CMK (cell line): ENCODE data around the gene CDH4.

Experiments used
- DNase-seq: peaks from one replicate; pipeline ENCODE4 v3.0.0-alpha.2; 2010; ENCODE audit warnings: low read depth

The CDH4 gene

DNA sequence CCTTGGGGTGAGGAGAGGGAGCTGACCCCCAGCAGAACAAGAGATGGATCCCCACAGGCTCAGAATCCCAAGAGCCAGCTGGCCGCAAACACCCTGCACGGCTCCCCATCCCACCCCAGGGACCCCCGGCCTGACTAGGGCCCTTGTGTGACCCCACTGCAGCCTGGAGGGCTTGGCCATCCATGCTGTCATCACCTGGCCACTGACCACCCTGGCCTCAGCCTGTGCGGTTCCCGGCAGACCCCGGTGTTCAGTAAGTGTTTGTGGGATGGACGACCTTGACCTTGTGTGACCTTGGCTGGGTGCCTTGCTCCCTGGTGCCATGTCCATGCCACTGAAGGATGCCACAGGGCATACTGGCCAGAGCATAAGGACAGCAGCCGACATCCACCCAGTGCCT lies 485.3 kb downstream of the CDH4 start:
- no peak for DNase-seq

DNA sequence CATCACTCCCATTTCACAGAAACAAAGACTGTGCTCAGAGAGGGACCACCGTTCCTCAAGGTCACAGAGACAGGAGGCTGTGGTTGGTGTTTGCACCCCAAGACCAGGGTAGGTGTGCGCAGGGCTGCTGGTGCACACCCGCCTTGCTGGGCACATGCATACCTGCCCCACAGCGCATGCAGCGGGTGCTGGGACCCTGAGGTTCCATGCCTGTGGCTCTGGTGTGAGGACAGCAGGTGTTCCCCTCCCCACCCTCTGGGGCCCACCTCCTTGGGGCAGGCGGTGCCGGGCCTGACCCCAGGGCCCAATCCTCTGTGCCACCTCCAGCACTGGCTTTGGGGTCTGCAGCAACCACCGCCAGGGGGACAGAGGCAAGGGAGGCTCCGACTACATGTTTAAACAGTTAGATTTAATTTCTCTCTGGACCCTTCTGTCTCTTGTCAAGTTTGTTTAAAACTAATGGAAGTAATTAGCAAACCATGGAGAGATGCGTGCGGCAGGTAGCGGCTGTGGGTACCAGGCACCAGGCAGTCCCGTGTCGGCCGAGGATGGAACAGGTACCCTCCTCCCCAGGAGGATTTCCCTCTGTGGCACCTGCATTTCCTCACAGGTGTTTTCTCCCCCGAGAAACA lies 485.9 kb downstream of the CDH4 start:
- no peak for DNase-seq

DNA sequence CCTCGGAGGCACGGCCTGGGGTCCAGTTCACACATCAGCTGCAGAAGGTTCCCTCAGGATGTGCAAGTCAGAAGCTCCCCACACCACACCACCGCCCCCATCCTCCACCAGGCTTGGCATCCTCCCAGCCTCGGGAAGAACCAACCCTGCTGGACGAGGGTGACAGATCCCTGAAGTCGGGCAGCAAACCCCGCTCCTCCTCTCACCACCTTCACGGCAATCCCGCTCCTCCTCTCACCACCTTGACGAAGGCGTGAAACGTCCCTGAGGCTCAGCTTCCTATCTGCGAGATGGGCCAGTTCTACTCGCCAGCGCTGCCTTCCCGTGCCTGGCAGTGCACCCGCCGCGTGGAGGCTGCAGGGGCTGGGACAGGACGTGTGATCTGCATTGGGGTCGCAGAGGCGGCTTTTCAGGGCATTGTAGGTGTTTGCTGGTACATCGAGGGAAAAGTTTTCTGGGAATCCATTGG lies 486.6 kb downstream of the CDH4 start:
- DNase-seq = no peak

DNA sequence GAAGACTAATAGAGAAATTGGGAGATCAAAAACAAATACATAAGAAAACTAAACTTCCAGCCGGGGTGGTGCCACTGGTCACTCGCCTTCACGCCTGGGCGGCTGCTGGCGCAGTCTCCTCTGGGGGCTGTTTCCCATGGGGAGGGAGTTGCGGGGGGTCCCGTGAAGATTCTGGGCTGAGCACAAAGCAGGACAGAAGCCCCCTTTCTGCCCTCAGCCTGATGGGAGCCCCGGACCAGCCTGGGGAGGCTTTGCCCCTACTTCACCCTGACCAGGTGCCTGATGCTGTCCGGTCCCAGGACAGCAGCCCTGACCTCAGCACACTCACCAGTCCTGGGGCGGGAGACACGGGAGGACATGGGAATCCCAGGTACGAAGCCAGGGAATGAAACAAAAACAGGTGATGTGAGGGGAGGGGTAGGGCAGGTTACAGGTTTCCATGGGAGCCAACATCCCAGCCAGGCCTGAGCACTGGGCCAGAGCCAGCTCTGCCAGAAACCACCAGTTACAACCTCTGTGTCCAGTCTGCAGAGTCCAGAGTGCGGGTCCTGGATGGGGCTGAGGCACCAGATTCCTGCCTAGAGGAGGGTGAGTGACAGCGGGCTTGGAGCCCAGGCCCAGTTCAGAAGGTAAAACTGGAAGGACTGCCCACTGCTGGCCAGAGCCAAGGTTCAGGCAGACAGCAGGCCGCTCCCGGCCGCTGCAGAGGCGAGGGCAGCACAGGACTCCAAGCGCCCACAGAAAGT lies 487.2 kb downstream of the CDH4 start:
- no peak for DNase-seq

DNA sequence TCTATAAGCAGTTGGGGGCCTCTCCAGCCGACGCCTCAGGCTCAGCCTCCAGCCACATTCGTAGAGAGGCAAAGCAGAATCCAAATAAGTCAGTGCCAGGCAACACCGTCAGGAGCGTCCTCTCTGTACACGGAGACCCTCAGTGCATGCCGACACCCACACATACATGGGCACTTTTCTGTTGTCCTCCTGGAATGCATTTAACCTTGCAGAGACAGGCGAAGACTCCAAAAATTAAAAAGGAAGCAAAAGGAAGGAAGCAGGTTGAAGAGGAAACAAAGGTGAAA lies 487.7 kb downstream of the CDH4 start:
- DNase-seq = no peak

DNA sequence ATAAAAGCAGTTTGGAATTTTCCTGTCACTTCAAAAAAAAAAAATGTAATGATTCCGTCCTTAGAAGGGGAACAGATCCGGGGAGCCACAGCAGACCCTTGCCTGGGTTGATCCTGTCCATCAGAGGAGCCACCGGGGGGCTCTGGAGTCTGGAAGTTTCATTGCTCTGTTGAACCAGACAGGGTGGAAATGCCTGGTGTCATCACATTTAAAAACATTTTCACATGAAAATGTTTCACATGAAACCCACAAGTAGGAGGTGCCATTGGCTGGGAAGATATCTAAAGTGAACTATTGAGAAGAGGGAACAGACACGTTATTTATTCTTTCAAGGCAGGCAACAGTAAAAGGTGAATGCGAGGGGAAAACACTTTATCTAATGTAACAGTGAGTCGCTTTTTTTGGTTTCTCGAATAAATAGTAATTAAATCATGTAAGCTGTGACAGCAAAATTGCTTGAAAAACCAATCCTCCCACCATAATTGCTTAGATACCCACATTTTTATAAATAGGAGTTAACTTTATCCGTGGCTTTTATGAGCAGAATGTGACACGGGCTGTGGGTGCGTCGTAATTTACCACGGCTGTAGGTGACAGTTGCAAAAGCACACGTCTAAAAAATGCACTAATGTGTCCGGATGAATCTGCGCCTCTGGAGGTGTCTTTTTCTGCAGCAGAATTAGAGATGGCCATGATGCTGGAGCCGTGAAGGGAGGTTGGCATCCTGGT lies 490.2 kb downstream of the CDH4 start:
- no peak for DNase-seq

DNA sequence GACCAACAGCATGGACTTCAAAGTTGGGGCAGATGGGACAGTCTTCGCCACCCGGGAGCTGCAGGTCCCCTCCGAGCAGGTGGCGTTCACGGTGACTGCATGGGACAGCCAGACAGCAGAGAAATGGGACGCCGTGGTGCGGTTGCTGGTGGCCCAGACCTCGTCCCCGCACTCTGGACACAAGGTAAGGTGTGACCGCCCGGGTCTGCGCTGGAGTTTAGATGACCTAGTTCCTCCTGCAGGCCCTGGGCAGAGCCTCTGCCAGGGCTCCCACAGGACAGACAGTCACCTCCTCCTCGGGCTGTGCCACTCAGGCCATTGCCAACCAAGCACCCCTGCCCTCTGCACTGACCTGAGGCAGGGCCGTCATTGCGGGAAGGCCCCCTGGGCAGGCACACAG lies 491.5 kb downstream of the CDH4 start:
- no peak for DNase-seq

DNA sequence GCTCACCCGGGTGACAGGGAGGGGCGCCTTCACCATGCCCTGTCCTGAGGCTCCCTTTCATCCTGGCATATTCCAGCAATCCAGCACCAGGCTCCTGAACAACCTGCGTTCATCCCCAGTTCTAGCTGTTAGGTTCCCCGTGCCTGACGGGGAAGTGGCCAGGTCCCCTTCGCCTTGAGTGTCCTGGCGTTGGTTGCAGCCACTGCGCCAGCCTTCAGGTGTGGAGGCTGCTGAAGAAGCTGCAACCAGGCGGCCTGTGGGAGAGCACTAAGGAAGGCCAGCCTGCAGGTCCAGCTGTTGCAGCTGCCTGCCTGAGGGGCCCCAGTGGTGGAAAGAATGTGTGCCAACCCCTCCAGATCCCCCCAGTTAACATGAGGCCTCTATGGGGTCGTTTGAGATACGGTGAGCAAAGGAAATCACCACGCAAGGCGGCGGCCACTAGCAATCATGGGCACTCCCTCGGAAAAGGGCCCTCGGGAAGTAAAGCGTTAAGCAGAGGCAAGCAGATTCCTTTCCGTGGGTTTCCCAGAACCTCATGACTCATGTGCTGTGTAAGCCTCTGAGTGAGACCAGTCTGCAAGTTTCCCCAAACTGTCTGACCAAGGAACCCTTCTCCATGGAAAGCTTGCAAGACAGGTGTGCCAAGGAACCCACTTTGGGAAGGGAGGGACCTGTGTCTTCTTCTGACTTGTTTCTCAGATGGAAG lies 492.8 kb downstream of the CDH4 start:
- DNase-seq = no peak

DNA sequence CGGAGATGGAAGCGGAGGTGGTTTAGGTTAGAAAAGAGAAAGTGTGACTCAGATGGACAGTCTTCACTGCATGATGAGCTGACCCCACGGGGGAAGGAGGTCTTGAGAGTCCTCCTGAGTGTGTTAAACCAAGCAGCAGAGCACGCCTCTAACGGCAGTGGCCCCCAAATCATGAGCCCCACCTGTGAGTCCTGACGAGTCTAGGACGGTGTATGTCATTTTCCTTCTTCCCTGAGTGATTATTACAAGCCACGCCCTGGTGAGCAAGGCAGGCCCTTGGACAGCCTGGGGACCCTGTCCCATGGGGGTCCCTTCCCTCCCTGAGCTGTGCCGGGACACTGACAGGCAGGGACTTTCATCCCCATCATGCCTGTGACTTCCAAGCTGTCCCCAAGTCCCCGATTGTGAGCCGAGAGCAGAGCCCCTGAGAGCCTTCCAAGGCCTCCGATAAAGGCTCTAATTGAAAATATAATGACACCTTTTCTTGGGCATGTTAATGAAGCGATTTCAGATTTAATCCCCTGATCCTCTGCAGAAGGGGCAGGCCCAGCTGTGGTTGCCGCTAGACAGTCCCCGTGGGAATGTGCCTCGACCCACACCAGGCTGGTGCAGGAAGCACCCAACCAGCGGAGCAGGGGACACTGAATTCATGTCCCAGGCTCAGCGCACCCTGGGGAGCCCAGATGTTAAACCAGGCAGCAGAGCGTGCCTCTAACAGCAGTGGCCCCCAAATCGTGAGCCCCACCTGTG lies 493.5 kb downstream of the CDH4 start:
- DNase-seq = no peak

DNA sequence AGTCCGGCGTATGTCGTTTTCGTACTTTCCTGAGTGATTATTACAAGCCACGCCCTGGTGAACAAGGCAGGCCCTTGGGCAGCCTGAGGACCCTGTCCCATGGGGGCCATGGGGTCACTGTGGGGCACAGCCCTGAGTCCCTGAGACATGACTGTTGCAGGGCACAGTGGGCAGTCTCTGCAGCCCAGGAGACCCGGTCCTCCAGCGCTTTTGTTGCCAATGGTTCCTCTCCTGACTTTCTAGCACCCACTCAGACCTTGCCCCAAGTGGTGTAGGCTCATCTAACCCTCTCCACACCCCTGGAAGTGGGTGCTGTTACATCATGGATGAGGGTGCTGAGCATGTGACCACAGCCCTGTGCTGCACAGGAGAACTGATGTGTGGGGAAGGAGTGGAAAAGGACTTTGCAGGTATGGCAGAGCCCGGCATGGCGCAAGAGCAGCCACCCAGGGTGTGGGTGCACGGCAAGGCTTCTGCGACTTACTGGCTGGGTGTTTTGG lies 494.1 kb downstream of the CDH4 start:
- DNase-seq = no peak

DNA sequence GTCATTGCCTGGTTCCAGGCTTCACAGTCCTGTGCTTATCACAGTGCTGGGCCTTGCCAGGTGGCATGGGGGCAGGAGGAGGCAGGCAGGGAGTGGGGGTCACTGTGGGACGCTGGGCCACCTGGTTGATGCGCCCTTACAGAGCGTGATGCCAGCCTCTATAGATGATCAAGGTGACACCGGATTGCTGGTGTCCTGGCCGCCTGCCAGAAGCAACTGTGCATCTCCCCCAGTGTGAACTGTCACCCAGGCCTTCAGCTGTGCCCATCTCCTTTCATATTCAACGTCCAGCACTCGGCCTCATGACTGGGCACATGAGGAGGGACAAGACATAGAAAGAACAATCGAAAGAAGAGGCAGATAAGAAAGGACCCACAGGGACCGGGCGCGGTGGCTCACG lies 494.7 kb downstream of the CDH4 start:
- DNase-seq = no peak

DNA sequence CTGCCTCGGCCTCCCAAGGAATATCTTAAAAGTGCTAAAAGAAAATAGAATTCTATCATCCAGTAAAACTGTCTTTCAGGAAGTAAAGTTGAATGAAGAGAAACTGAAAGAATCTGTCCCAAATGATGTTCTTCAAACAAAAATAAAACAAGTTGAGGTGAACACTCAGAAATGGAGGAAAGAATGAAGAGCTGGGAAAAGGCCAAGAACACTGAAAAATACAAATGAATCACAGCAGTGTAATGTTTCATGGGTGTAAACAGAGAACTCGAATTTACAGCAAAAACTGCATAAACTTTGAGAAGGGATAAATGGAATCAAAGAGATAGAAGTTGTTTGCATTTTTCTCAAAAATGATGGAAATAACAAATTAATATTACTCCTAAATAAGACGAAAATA lies 496.3 kb downstream of the CDH4 start:
- no peak for DNase-seq

DNA sequence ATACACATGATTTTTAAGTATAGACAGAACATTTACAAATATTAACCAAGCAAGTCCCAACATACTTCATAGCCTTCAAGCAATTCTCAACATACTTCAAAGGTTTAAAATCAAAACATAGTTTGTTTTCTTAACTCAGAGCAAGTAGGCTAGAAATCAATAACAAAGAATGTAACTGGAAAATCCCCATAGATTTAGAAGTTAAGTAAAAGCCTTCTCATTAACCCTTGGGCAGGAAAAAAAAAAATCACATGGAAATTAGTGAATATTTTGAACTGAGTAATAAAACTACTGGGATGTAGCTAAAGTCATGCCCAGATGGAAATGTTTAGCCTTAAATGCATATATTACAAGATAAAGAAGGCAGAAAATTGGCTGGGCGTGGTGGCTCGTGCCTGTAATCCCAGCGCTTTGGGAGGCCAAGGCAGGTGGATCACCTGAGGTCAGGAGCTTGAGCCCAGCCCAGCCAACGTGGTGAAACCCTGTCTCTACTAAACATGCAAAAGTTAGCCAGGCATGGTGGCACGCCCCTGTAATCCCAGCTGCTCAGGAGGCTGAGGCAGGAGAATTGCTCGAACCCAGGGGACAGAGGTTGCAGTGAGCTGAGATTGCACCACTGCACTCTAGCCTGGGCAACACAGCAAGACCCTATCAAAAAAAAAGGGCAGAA lies 497.5 kb downstream of the CDH4 start:
- DNase-seq = no peak

DNA sequence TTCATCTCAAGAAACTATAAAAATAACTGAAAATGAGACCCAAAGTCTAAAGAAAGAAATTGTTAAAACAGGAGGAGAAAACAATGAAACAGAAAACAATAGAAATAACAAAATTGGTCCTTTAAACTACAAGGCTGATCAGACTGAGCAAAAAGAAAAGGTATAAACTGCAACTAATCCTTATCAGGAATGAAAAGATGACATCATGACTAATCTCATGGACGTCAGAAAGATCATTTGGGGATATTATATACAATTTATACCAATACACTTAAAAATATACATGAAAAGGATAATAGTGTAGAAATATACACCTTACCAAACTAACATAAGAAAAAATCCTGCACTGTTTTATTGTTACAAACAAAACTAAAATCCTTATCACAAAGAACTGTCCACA lies 498.0 kb downstream of the CDH4 start:
- DNase-seq = no peak

DNA sequence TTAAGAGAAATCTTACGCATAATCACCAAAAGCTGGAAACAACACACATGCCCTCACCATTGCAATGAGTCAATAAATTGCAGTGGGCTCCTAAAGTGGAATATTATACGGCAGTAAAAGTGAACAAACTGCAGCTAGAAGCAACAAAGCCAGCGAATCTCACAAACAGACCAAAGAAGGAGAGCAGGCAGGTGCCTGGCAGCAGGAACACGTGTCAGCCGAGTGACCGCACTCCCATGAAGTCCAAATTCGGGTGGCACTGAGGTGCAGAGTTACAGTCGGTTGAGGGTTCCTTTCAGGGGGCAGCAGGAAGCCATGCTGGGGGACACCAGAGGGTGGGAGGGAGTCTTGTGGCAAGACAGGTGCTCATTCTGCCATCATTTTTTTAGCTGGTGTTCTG lies 500.5 kb downstream of the CDH4 start:
- DNase-seq = no peak

DNA sequence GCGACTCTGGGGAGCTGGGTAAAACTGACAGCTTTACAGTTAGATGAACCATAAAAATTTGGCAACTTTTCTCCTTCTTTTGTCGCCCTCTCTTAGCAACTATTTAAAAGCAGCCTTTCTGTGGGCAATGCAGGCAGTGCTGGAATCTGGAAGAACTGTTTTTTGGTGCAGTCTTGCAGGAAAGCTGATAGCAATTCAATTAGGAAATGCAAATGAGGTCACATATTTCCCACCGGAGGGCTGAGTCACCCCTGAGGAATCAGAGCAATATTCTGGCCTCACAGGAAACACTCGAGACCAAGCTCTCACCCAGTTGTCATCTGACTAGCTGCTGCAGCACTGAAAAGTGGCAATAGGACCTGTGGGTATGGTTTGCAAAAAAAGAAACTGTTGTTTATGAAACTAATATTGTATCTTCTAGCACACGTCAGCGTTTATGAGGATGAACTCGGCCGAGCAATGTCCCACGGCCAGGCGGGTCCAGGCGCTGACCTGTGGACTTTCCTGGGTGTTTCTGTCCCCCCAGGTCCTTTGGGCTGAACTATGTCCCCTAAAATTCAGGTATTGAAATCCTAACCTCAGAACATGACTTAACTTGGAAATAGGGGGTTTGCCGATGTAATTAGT lies 501.4 kb downstream of the CDH4 start:
- no peak for DNase-seq

DNA sequence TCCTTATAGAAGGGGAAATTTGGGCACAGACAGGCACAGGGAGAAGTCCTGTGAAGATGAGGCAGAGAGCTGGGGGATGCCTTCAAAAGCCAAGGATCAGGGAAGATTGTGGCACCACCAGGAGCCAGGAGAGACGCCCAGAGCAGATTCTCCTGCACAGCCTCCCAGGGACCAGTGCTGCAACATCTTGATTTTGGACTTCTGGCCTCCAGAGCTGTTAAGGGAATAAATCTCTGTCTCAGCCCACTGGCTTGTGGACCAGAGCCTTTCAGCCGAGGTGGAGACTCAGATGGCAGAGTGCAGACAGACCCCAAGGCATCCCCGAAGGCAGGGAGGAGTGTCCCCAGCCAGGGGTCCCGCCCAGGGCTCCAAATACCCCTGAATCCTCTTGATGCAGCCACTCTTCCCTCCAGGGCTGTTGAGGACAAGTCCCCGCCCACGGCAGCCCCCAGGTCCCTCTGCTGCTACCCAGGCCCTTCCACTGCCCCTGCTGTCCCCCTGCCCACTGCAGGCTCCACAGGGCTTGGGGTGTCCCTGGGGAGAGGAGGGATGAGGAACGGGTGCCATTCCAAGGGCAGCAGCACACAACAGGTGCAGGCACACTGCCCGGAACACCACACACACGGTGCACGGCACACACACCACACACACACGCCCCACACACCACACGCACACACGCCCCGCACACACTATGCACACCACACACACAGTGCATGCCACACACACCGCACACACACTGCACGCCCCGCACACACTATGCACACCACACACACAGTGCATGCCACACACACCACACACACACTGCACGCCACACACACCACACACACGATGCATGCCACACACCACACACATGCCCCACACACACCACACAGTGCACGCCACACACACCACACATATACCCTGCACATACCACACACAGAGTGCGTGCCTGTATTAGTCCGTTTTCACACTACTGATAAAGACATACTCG lies 502.2 kb downstream of the CDH4 start:
- no peak for DNase-seq

DNA sequence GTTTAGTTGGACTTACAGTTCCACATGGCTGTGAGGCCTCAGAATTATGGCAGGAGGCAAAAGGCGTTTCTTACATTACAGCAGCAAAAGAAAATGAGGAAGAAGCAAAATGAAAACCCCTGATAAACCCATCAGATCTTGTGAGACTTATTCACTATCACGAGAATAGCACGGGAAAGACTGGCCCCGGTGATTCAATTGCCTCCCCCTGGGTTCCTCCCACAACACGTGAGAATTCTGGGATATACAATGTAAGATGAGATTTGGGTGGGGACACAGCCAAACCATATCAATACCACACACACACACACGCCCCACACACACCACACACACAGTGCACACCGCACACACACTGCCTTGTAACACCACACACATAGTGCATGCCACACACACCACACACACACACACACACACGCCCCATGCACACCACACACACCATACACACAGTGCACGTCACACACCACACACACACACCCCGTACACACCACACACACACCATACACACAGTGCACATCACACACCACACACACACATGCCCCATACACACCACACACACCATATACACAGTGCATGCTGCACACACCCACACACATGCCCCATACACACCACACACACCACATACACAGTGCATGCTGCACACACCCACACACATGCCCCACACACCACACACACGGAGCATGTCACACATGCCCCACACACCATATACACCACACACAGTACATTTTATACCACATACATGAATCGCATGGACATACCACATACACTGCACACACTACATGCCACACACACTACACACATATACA lies 503.1 kb downstream of the CDH4 start:
- DNase-seq = no peak
